HUES48 (cell line): Measurements from ENCODE around the gene LSM12.
"Not testable (repeated sequence)": the region's sequence is repeated elsewhere in the genome, so short reads cannot be mapped to it uniquely, and the experiment has no call there.

ENCODE experiments used
- H3K27ac ChIP-seq: one replicate; pipeline ENCODE4 v1.7.0; 2013; ENCODE audit warnings: low read depth, low read length, inconsistent platforms
- H3K27me3 ChIP-seq: 2 replicates; pipeline ENCODE4 v1.6.1; 2013; ENCODE audit warnings: mild to moderate bottlenecking, low read length; ENCODE audit not compliant: control insufficient read depth, insufficient read depth
- H3K36me3 ChIP-seq: 2 replicates; pipeline ENCODE4 v1.6.1; 2013; ENCODE audit warnings: low read length; ENCODE audit not compliant: control insufficient read depth, insufficient read depth
- H3K4me1 ChIP-seq: 2 replicates; pipeline ENCODE4 v1.6.1; 2013; ENCODE audit warnings: mild to moderate bottlenecking, low read length; ENCODE audit not compliant: control insufficient read depth, insufficient read depth
- H3K4me3 ChIP-seq: 2 replicates; pipeline ENCODE4 v1.5.1; 2013; ENCODE audit warnings: mild to moderate bottlenecking, low read depth, low read length
- H3K9ac ChIP-seq: 2 replicates; pipeline ENCODE4 v1.6.1; 2013; ENCODE audit warnings: mild to moderate bottlenecking, low read depth, low read length, moderate library complexity
- H3K9me3 ChIP-seq: 2 replicates; pipeline ENCODE4 v1.6.1; 2013; ENCODE audit warnings: low read length; ENCODE audit not compliant: control insufficient read depth, insufficient read depth

The LSM12 gene

DNA sequence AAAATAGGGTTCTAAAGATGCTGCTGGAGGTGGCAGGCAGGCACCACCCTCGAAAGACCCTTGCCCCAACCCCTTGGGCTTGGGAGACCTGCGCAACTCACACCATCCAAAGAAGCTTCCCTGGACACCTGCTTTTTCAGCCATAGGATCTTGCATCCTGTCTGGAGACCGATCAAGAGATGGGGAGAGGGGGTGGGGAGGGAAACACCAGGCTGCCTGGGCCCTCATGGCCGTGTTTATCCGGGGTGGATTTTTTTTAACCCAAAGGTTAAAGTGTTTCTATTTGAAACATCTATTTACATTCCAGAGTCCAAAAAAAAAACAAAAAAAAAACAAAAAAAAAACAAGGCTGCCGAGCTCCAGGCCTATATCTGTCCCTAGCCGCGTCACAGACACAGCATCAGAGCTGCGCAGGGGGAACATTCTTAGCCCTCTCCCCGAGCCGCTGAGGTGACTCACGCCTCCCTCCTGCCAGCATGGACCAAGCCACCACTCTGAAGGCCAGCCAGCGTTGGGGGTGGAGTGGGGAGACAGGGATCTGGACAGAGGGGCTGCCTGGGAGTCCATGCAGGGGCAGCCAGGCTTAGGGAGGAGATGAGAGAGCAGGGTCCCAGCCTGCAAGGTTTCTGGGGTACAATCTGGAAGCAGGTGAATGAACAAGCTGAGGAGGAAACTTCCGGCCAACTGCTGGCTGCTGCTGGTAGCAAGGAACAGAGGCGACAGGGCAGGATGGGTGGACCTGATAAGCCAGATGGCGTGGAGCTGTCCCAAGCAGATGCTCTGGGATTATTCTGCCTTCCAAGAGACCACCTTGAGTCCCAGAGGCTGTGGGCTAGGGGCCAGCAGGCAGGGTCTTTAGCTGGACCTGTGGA lies 42.2 kb upstream of the LSM12 start:
- Histone ChIP-seq H3K9ac (no peak overlapping the region), H3K4me1 (peaks cover 27% of the 10 kb centered on the region), H3K27ac (no peak overlapping the region), H3K9me3 (no peaks in the 10 kb centered on the region), H3K27me3 (no peaks in the 10 kb centered on the region), H3K36me3 (peaks cover 5% of the 10 kb centered on the region; the same call in 1 of the 2 replicates), H3K4me3 (no peak overlapping the region)

DNA sequence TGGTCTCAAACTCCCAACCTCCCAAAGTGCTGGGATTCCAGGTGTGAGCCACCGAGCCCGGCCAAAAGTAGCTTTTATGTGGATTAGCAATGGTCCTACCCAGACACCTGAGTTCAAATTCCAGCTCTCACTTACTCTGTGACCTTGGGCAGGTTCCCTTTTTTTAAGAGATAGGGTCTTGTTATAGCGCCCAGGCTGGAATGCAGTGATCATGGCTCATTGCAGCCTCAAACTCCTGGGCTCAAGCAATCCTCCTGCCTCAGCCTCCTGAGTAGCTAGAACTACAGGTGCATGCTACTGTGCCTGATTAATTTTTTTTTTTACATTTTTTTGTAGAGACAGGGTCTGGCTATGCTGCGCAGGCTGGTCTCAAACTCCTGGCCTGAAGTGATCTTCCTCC lies 40.3 kb upstream of the LSM12 start:
- H3K4me1 ChIP-seq = peaks cover 27% of the 10 kb centered on the region
- H3K27me3 ChIP-seq = no peaks in the 10 kb centered on the region
- peaks cover 8% of the 10 kb centered on the region; the same call in 1 of the 2 replicates for H3K36me3 ChIP-seq
- no peak overlapping the region for H3K27ac ChIP-seq
- no peak overlapping the region for H3K9ac ChIP-seq
- no peaks in the 10 kb centered on the region for H3K9me3 ChIP-seq
- H3K4me3 ChIP-seq = no peak overlapping the region

DNA sequence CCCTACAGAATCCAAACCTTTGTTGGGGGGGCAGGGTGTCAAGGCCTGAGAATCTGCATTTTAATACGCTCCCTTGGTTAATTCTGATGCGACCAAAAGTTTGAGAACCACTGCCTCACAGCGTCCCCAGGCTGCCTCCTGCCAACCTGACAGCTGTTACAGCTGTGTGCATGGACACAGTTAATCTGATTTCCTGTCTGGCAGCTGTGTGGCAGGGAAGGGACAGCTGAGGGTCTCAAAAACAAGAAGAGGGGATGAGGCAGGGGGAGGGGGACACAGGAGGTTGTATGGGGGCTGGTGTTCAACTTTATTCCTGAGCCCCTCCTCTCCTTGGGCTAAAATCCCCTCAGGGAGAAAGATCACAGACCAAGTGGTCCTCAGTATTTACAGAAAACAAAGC lies 39.5 kb upstream of the LSM12 start:
- no peaks in the 10 kb centered on the region for H3K9me3 ChIP-seq
- H3K27ac ChIP-seq = no peak overlapping the region
- peaks cover 8% of the 10 kb centered on the region; the same call in 1 of the 2 replicates for H3K36me3 ChIP-seq
- no peak overlapping the region for H3K4me3 ChIP-seq
- peaks cover 20% of the 10 kb centered on the region for H3K4me1 ChIP-seq
- no peak overlapping the region for H3K9ac ChIP-seq
- H3K27me3 ChIP-seq = no peaks in the 10 kb centered on the region

DNA sequence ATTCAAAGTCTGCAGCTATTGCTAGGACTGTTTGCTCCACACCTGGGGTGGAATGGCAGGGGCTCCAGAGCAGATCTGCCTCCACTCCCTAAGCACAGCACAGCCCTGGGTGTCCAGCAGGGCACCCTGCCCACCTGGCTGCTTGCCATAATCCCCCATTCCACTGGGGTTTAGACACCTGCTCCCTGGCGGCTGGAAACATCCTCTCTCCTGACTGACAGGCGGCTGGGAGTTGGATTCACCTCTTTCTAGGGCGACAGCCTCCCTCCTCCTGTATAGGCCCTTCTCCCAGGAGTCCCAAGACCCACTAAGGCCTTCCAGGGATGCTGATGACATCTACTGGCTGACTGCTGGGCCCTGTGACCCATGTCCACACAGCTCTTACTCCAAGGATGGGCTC lies 39.0 kb upstream of the LSM12 start:
- Histone ChIP-seq H3K4me1 (peaks cover 16% of the 10 kb centered on the region), H3K27me3 (no peaks in the 10 kb centered on the region), H3K27ac (no peak overlapping the region), H3K9ac (no peak overlapping the region), H3K36me3 (peaks cover 8% of the 10 kb centered on the region; the same call in 1 of the 2 replicates), H3K9me3 (no peaks in the 10 kb centered on the region), H3K4me3 (no peak overlapping the region)

DNA sequence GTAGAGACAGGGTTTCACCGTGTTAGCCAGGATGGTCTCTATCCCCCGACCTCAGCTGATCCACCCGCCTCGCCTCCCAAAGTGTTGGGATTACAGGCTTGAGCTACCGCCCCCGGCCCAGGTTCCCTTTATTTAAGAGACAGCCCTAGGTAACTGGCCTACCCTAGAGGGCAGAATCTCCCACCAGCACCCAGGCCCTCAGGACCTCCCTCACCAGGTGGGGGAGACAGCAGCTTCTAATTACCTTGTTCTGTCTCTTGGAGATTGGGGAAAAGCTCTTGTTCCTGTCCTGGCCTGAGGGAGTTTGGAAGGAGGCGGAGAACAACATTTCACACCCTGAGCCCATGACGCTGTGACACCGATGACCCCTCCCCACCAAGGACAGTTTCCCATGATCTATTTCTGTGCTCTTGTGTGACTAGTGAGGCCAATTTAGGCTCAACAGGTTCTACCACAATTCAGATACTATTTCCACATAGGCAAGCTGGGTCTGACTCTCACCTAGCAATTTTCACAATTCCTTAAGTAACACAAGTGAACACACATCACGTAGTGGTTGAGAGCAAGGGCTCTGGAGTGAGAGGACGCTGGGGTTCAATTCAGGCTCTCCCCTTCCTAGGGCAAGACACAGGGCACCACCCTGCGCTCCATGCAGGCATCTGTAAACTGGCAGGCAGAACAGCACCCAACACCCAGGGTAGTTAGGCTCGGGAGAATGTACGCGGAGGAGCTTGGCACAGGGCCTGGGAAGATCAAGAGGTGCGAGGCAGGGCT lies 36.6 kb upstream of the LSM12 start:
- Histone ChIP-seq H3K27me3 (no peaks in the 10 kb centered on the region), H3K36me3 (peaks cover 4% of the 10 kb centered on the region; the same call in 1 of the 2 replicates), H3K9me3 (no peaks in the 10 kb centered on the region), H3K9ac (no peak overlapping the region), H3K4me3 (no peak overlapping the region), H3K4me1 (peaks cover 10% of the 10 kb centered on the region; the same call in 1 of the 2 replicates), H3K27ac (peak overlapping the region; percentile 54)

DNA sequence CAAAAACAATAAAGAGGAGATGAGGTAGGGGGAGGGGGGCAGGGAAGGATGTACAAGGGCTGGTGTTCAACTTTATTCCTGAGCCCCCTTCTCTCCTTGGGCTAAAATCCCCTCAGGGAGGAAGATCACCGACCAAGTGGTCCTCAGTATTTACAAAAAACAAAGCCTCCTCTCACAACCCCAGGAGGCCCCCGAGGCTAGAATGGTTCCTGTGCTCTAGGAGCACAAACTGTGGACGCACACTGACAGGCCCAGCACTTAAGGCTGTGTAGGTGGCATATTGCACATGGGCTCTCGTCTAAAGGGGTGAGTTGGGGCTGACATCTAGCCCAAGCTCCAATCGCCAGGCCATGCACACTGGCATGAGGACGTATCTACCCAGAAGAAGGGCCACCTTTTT lies 35.4 kb upstream of the LSM12 start:
- H3K9ac ChIP-seq, H3K27ac ChIP-seq, H3K4me3 ChIP-seq, H3K36me3 ChIP-seq, H3K4me1 ChIP-seq, H3K27me3 ChIP-seq, H3K9me3 ChIP-seq: not testable (repeated sequence)

DNA sequence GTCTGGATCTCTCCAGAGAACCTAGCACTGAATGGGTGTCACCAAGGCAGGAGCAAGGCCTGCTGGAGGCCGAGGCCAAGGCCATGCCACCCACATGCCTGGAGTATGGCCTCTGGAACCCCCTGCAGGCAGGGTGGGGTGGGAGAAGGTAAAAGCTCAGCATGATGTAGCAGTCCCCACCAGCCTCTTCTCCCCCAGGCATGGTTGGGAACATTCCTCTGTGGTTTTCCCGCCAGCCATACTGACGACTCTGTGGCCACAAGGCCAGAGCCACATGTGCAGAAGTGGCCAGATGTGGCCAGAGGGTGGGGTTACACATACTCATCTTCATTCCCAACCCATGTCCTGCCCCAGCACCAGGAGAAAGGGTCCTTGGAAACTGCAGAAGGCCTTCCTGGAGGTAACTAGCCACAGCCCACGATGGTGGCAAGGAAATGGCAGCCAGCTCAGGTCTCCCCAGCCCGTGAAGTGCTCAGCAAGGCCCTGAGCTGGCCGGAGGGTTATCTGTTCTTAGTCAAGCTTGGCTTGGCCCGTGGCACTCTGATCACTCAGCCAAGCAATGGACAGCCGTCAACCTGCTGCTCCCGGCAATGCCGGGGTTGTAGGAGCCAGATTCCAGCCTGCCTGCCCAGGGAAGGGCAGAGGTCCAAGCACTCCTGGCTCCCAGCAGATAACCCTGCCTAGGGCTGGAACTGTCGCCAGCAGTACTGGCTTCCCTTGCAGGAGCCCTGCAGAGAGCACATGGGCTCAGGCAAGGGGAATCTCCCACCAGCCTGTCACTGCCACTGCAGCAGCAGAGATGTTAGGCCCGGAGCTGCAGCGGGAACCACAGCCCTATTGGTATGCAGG lies 30.9 kb upstream of the LSM12 start:
- H3K27ac ChIP-seq = peak overlapping the region; percentile 98

DNA sequence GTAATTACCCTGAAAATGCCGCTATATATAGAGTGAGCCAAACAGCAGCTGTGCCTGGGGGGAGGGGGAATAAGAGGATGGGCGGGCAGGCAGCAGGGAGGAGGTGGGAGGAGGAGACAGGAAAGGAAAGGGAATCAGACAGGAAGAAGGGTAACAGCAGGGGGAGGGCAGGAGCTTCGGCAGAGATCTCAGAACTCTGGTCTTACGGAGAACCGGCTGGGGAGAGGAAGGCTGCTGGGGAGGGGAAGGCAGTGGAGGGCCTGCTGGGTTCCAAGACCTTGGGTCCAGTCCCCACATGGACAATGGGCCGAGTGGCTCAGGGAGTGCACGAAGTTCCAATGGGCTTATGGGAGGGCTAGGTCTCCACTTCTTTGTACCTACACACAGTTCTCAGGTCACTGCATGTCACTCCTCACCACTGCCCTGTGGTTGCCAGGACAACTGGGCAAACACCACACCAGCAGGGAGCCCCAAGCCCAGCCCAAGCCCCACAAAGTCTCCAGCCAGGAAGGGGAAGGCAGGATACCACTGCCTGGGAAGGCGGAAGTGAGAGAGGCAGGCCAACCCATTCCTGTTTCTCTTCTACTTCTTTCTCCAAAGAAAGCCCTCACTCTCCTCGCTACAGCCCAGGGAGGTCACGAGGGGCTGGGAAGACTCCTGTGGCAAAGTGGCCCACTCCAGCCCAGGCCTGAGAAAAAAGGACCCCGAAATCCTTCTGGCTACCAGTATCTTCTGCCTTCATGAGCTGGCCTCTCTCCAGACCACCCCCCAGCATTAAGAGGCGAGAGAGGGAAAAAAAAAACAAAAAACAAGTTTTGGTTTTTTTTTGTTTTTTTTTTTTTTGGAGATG lies 29.4 kb upstream of the LSM12 start:
- Histone ChIP-seq H3K9ac (peak overlapping the region; percentile 79), H3K27me3 (no peaks in the 10 kb centered on the region), H3K4me1 (peaks cover 13% of the 10 kb centered on the region), H3K9me3 (no peaks in the 10 kb centered on the region), H3K27ac (peak overlapping the region; percentile 98), H3K4me3 (peak overlapping the region; percentile 68), H3K36me3 (peaks cover 23% of the 10 kb centered on the region)

More for the DNA sequence above, 30.9 kb upstream of the LSM12 start:
- Histone ChIP-seq H3K9ac (no peak overlapping the region), H3K9me3 (no peaks in the 10 kb centered on the region), H3K4me1 (peaks cover 13% of the 10 kb centered on the region), H3K36me3 (peaks cover 9% of the 10 kb centered on the region), H3K4me3 (no peak overlapping the region), H3K27me3 (no peaks in the 10 kb centered on the region)

DNA sequence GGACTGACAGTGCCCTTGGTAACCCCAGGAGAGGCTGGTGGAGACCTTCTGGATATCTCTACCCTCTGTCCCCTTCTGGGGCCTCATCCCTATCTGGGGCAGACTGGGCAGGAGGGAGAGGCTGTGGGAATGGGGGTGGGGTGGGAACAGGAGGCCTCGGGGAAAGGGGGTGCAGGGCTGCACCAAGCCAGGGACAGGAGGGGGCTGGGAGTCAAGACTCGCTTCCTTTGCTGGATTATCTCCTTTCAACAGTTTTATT lies 28.8 kb upstream of the LSM12 start:
- no peaks in the 10 kb centered on the region for H3K27me3 ChIP-seq
- no peak overlapping the region for H3K9ac ChIP-seq
- H3K4me3 ChIP-seq = peak overlapping the region; percentile 68
- H3K27ac ChIP-seq = peak overlapping the region; percentile 98
- no peaks in the 10 kb centered on the region for H3K9me3 ChIP-seq
- peaks cover 23% of the 10 kb centered on the region for H3K36me3 ChIP-seq
- peaks cover 13% of the 10 kb centered on the region for H3K4me1 ChIP-seq

DNA sequence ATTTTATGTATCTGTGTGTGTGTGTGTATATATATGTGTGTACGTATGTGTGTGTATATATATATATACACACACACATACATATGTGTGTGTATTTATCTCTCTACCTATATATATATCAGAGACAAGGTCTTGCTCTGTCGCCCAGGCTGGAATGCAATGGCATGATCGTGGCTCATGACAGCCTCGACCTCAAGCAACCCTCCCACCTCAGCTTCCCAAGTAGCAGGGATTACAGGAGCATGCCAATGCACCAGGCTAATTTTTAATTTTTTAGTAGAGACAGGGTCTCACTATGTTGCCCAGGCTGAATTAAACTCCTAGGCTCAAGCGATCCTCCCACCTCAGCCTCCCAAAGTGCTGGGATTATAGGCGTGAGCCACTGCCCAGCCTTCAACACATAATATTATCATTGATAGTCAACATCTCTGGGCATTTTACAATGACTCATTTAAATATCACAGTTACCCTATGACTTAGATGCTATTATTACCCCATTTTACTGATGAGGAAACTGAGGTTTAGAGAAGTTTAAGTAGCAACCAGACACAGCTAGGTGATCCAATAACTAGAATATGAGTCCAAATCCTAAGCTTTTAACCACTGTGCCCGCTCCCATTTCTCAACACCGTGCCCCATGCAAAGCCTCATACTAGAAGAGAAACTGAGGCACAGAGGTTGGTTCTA lies 28.4 kb upstream of the LSM12 start:
- Histone ChIP-seq H3K9ac (no peak overlapping the region), H3K4me1 (peaks cover 13% of the 10 kb centered on the region), H3K4me3 (peak overlapping the region; percentile 68), H3K36me3 (peaks cover 23% of the 10 kb centered on the region), H3K27me3 (no peaks in the 10 kb centered on the region), H3K27ac (peak overlapping the region; percentile 98), H3K9me3 (no peaks in the 10 kb centered on the region)
